Measurements from ENCODE around the gene GHR. TPM values are rescaled to one million over a fixed set of nuclear protein-coding genes. Genes with fewer than 3 reads are reported as not detected.

Gene GHR
- total and polyA plus RNA-seq, 2 of the 8 experiments (the other 6 are each of a cell fraction or from before 2014, with no cell fraction given): 0.15 to 0.19 TPM

GRCh38 chr5:42494414-42494813, 71.2 kb downstream of the GHR start:
- no peak overlapping the region for H3K23ac ChIP-seq (ENCODE audit: insufficient read length)
- no peak overlapping the region for H3K27ac ChIP-seq (ENCODE audit: low read depth, low read length)
- no peak overlapping the region for H3K56ac ChIP-seq (replicated peaks; ENCODE audit: insufficient read length, low read depth, low read length)
- H4K5ac ChIP-seq (ENCODE audit: insufficient read length, low read depth, low read length): no peak overlapping the region
- DNase-seq (ENCODE audit: low read depth in 1 of 2, low spot score in 2 of 2): no peak
- H4K91ac ChIP-seq (replicated peaks; ENCODE audit: insufficient read length, low read length): no peak overlapping the region
- ChIA-PET CTCF (ENCODE audit: partially characterized antibody) (interaction anchor here (1.1 to 2.0 kb wide), 2 partner anchors 20 to 48 kb away, joined by 5 to 6 read pairs; no protein-coding TSS in a partner anchor), POLR2A (ENCODE audit: partially characterized antibody) (no interaction called here)
- 83% methylated on average over 4 of the region's 4 CpGs; no CpG with 5 or more reads in 1 of the 2 experiments for WGBS, 2 experiments (ENCODE audit: extremely low coverage in 1 of 2, insufficient coverage in 1 of 2, insufficient read length in 1 of 2, insufficient replicate concordance in 2 of 2, low coverage in 1 of 2, low lambda C conversion rate in 2 of 2, missing lambda C conversion rate in 1 of 2)
- H4K8ac ChIP-seq (ENCODE audit: extremely low read depth, insufficient read depth, low read length): no peak overlapping the region
- H2AK5ac ChIP-seq (ENCODE audit: low read depth, low read length): no peak overlapping the region
- no peak overlapping the region for H2BK20ac ChIP-seq (ENCODE audit: low read length)
- H2BK12ac ChIP-seq (ENCODE audit: low read depth, low read length): no peak overlapping the region
- no peak for FAIRE-seq
- H2BK120ac ChIP-seq (replicated peaks; ENCODE audit: low read depth, low read length): no peak overlapping the region
- no peaks in the 10 kb centered on the region for H3K27me3 ChIP-seq (replicated peaks in 1 of 4; ENCODE audit: control insufficient read depth in 3 of 4, extremely low read depth in 1 of 4, insufficient read depth in 3 of 4, low read length in 3 of 4)
- H3K4me2 ChIP-seq (ENCODE audit: insufficient read depth in 1 of 2, low read depth in 2 of 2, low read length in 2 of 2): no peak overlapping the region
- no peak overlapping the region for H2BK5ac ChIP-seq (ENCODE audit: low read depth, low read length)
- no peak overlapping the region for H3K4me3 ChIP-seq (ENCODE audit: extremely low read depth in 1 of 4, insufficient read depth in 2 of 4, low read depth in 3 of 4, low read length in 4 of 4)
- H3K18ac ChIP-seq (ENCODE audit: extremely low read depth, low read length): no peak overlapping the region
- no peaks in the 10 kb centered on the region for H3K9me3 ChIP-seq (ENCODE audit: insufficient read depth in 2 of 2, low read depth in 1 of 2, low read length in 1 of 2)
- no peaks in the 10 kb centered on the region for H3K23me2 ChIP-seq (ENCODE audit: low read depth, low read length)
- H2BK15ac ChIP-seq (ENCODE audit: low read length): no peak overlapping the region
- no peak overlapping the region for H3K9ac ChIP-seq (replicated peaks in 1 of 4; ENCODE audit: extremely low read depth in 1 of 4, low read depth in 3 of 4, low read length in 3 of 4)
- H3K4me1 ChIP-seq (replicated peaks in 1 of 4; ENCODE audit: control insufficient read depth in 3 of 4, insufficient read depth in 4 of 4, low read length in 3 of 4): peaks cover 0 to 6% (median 2%) of the 10 kb centered on the region in 4 experiments; a peak in 4 of 7 replicates
- no peaks in the 10 kb centered on the region for H4K20me1 ChIP-seq (replicated peaks in 1 of 2; ENCODE audit: control insufficient read depth in 1 of 2, insufficient read depth in 2 of 2, low read length in 2 of 2)
- H3K79me1 ChIP-seq (ENCODE audit: low read depth, low read length): no peaks in the 10 kb centered on the region
- H3K36me3 ChIP-seq (ENCODE audit: control insufficient read depth in 2 of 4, insufficient read depth in 4 of 4, low read length in 3 of 4): no peaks in the 10 kb centered on the region
- no peak overlapping the region for H3K14ac ChIP-seq (ENCODE audit: insufficient read length)
- no peak overlapping the region for H2AFZ ChIP-seq (ENCODE audit: low read length)
- no peaks in the 10 kb centered on the region for H3K79me2 ChIP-seq (ENCODE audit: control insufficient read depth in 1 of 2, insufficient read depth in 2 of 2, low read length in 2 of 2)
- H3K4ac ChIP-seq (replicated peaks; ENCODE audit: insufficient read length, low read depth, low read length): no peak overlapping the region
- TF ChIP-seq TAF1 (IDR thresholded peaks at IDR 0.05; ENCODE audit: low read depth, low read length): no peak

Data from H1 (cell line).